H1 (cell line): Measurements from ENCODE around the gene DHX32.
"Not testable (repeated sequence)": the region's sequence is repeated elsewhere in the genome, so short reads cannot be mapped to it uniquely, and the experiment has no call there.

Experiments
- CREB1 ChIP-seq: IDR thresholded peaks from 2 replicates; pipeline ENCODE4 v1.6.1; 2012; ENCODE audit warnings: inconsistent platforms
- CTCF ChIP-seq, 3 experiments: IDR thresholded peaks; 1 replicate in 2 of 3; 2 replicates in 1 of 3; pipeline versions ENCODE4 v1.5.1 to v1.6.1; 2011; ENCODE audit warnings: low read length in 3 of 3, mild to moderate bottlenecking in 3 of 3, inconsistent platforms in 2 of 3, low read depth in 1 of 3, moderate library complexity in 1 of 3; ENCODE audit not compliant: insufficient read depth in 1 of 3; ENCODE audit errors: control extremely low read depth in 1 of 3
- EZH2 ChIP-seq: fragments of 200-600 bp; sonication (generic); IDR thresholded peaks from 2 replicates; pipeline ENCODE4 v1.7.1; 2012; ENCODE audit warnings: low read depth, mild to moderate bottlenecking, moderate library complexity, low read length, inconsistent platforms; ENCODE audit not compliant: severe bottlenecking
- JUND ChIP-seq: IDR thresholded peaks from 2 replicates; pipeline ENCODE4 v1.6.1; 2011; ENCODE audit warnings: mild to moderate bottlenecking, improper control_type of control experiment, low read length
- POLR2A ChIP-seq, 2 experiments: IDR thresholded peaks; 1 replicate in 1 of 2; 2 replicates in 1 of 2; pipeline ENCODE4 v1.6.1; 2011; ENCODE audit warnings: low read depth in 2 of 2, low read length in 2 of 2, mild to moderate bottlenecking in 2 of 2; ENCODE audit errors: control extremely low read depth in 1 of 2
- SIRT6 ChIP-seq: IDR thresholded peaks from one replicate; pipeline ENCODE4 v1.7.1; 2012; ENCODE audit warnings: low read length, inconsistent platforms
- SIX5 ChIP-seq: IDR thresholded peaks from 2 replicates; pipeline ENCODE4 v1.6.1; 2011; ENCODE audit warnings: mild to moderate bottlenecking, low read depth, low read length

- TF ChIP-seq CTCF (IDR thresholded peaks at IDR 0.05; ENCODE audit: control extremely low read depth in 1 of 3, insufficient read depth in 1 of 3, low read depth in 1 of 3, low read length in 3 of 3); POLR2A (IDR thresholded peaks at IDR 0.05; ENCODE audit: control extremely low read depth in 1 of 2, low read depth in 2 of 2, low read length in 2 of 2); EZH2; JUND; CREB1; SIX5; SIRT6: not testable (repeated sequence)
These were observed 40.7 kb upstream of the DHX32 start for GRCh38 chr10:125921643-125922306.
